ENCODE results near the gene STAU1. TPM values are rescaled to one million over a fixed set of nuclear protein-coding genes. Genes with fewer than 3 reads are reported as not detected.

Gene STAU1
- total and polyA plus RNA-seq, 4 donors, result 53.5 to 89.2 (median 65.2) TPM

- no peaks in the 10 kb centered on the region for H3K27me3 ChIP-seq (ENCODE audit: control insufficient read depth in 4 of 4, insufficient read depth in 4 of 4, low read length in 3 of 4)
- H3K9ac ChIP-seq (ENCODE audit: low read depth in 1 of 2, low read length in 2 of 2), result no peak overlapping the region
- DNase-seq (ENCODE audit: low spot score), result no peak
- no peaks in the 10 kb centered on the region for H3K36me3 ChIP-seq (ENCODE audit: control insufficient read depth in 4 of 4, insufficient read depth in 3 of 4, low read depth in 1 of 4, low read length in 3 of 4)
- peaks cover 0 to 3% (median 0%) of the 10 kb centered on the region in 4 donors for H3K4me1 ChIP-seq (ENCODE audit: control insufficient read depth in 4 of 4, insufficient read depth in 4 of 4, low read length in 3 of 4)
- H3K27ac ChIP-seq (ENCODE audit: low read depth in 1 of 2, low read length in 2 of 2), result no peak overlapping the region
- no peak overlapping the region for H3K4me3 ChIP-seq (ENCODE audit: low read depth in 1 of 3, low read length in 3 of 3)
- no peak for TF ChIP-seq NR2F2 (IDR thresholded peaks at IDR 0.05)
- peak; percentile 1 for TF ChIP-seq FOXA1 (IDR thresholded peaks at IDR 0.05)
- TF ChIP-seq JUND (IDR thresholded peaks at IDR 0.05), result no peak
- WGBS, result 32% methylated on average over 1 of the region's 1 CpG
- H3K9me3 ChIP-seq (ENCODE audit: control insufficient read depth in 4 of 4, low read length in 3 of 4), result peaks cover 0 to 3% (median 1%) of the 10 kb centered on the region in 4 donors
Observed at GRCh38 chr20:49210757-49211110, 22.6 kb upstream of the STAU1 start.

GRCh38 chr20:49210101-49210756 lies 22.1 kb upstream of the STAU1 start:
- H3K27ac ChIP-seq (ENCODE audit: low read depth in 1 of 2, low read length in 2 of 2), result no peak overlapping the region
- no peaks in the 10 kb centered on the region for H3K36me3 ChIP-seq (ENCODE audit: control insufficient read depth in 4 of 4, insufficient read depth in 3 of 4, low read depth in 1 of 4, low read length in 3 of 4)
- H3K27me3 ChIP-seq (ENCODE audit: control insufficient read depth in 4 of 4, insufficient read depth in 4 of 4, low read length in 3 of 4), result no peaks in the 10 kb centered on the region
- H3K4me3 ChIP-seq (ENCODE audit: low read depth in 1 of 3, low read length in 3 of 3), result no peak overlapping the region
- peak; percentile 23 to 28 for TF ChIP-seq HNF4A (conservative IDR thresholded peaks at IDR 0.05)
- no peak for TF ChIP-seq YY1 (IDR thresholded peaks at IDR 0.05)
- peak; percentile 46 for TF ChIP-seq FOXA1 (IDR thresholded peaks at IDR 0.05)
- peak; percentile 76 for TF ChIP-seq FOXA2 (IDR thresholded peaks at IDR 0.05)
- no peak for TF ChIP-seq REST (IDR thresholded peaks at IDR 0.05)
- TF ChIP-seq SP1 (IDR thresholded peaks at IDR 0.05), result peak; percentile 47
- no peak for DNase-seq (ENCODE audit: low spot score)
- H3K4me1 ChIP-seq (ENCODE audit: control insufficient read depth in 4 of 4, insufficient read depth in 4 of 4, low read length in 3 of 4), result peaks cover 0 to 3% (median 0%) of the 10 kb centered on the region in 4 donors
- 93% methylated on average over 1 of the region's 1 CpG for WGBS
- no peak overlapping the region for H3K9ac ChIP-seq (ENCODE audit: low read depth in 1 of 2, low read length in 2 of 2)
- H3K9me3 ChIP-seq (ENCODE audit: control insufficient read depth in 4 of 4, low read length in 3 of 4), result peaks cover 0 to 3% (median 1%) of the 10 kb centered on the region in 4 donors

- Histone ChIP-seq H3K4me3 (ENCODE audit: low read depth in 1 of 3, low read length in 3 of 3) (no peak overlapping the region), H3K9ac (ENCODE audit: low read depth in 1 of 2, low read length in 2 of 2) (no peak overlapping the region), H3K27ac (ENCODE audit: low read depth in 1 of 2, low read length in 2 of 2) (no peak overlapping the region), H3K9me3 (ENCODE audit: control insufficient read depth in 4 of 4, low read length in 3 of 4) (peaks cover 0 to 3% (median 1%) of the 10 kb centered on the region in 4 donors), H3K4me1 (ENCODE audit: control insufficient read depth in 4 of 4, insufficient read depth in 4 of 4, low read length in 3 of 4) (peaks cover 0 to 3% (median 0%) of the 10 kb centered on the region in 4 donors), H3K27me3 (ENCODE audit: control insufficient read depth in 4 of 4, insufficient read depth in 4 of 4, low read length in 3 of 4) (no peaks in the 10 kb centered on the region), H3K36me3 (ENCODE audit: control insufficient read depth in 4 of 4, insufficient read depth in 3 of 4, low read depth in 1 of 4, low read length in 3 of 4) (no peaks in the 10 kb centered on the region)
- 93% methylated on average over 6 of the region's 6 CpGs for WGBS
- TF ChIP-seq JUND (IDR thresholded peaks at IDR 0.05) (no peak), RAD21 (IDR thresholded peaks at IDR 0.05) (peak; percentile 7 to 40), SP1 (IDR thresholded peaks at IDR 0.05) (no peak)
- DNase-seq (ENCODE audit: low spot score), result no peak
Observed at GRCh38 chr20:49207076-49207475, 18.9 kb upstream of the STAU1 start.

GRCh38 chr20:49203746-49204145 lies 15.6 kb upstream of the STAU1 start:
- Histone ChIP-seq H3K27me3 (ENCODE audit: control insufficient read depth in 4 of 4, insufficient read depth in 4 of 4, low read length in 3 of 4) (no peaks in the 10 kb centered on the region), H3K27ac (ENCODE audit: low read depth in 1 of 2, low read length in 2 of 2) (no peak overlapping the region), H3K4me3 (ENCODE audit: low read depth in 1 of 3, low read length in 3 of 3) (no peak overlapping the region), H3K4me1 (ENCODE audit: control insufficient read depth in 4 of 4, insufficient read depth in 4 of 4, low read length in 3 of 4) (no peaks in the 10 kb centered on the region), H3K9me3 (ENCODE audit: control insufficient read depth in 4 of 4, low read length in 3 of 4) (no peaks in the 10 kb centered on the region), H3K36me3 (ENCODE audit: control insufficient read depth in 4 of 4, insufficient read depth in 3 of 4, low read depth in 1 of 4, low read length in 3 of 4) (no peaks in the 10 kb centered on the region), H3K9ac (ENCODE audit: low read depth in 1 of 2, low read length in 2 of 2) (no peak overlapping the region)
- DNase-seq (ENCODE audit: low spot score), result no peak
- WGBS, result 83% methylated on average over 9 of the region's 9 CpGs
- no peak for TF ChIP-seq FOXA1 (IDR thresholded peaks at IDR 0.05)
- TF ChIP-seq HNF4A (conservative IDR thresholded peaks at IDR 0.05), result no peak
- TF ChIP-seq CTCF (IDR thresholded peaks at IDR 0.05; ENCODE audit: low read depth, low read length, missing input control), result no peak
- no peak for TF ChIP-seq HNF4G (IDR thresholded peaks at IDR 0.05)
- no peak for TF ChIP-seq FOXA2 (IDR thresholded peaks at IDR 0.05)
- TF ChIP-seq ZBTB33 (IDR thresholded peaks at IDR 0.05), result no peak

Data from liver (tissue), 9 donors.